Measurements from ENCODE around the gene DDX56. TPM values are rescaled to one million over a fixed set of nuclear protein-coding genes. Genes with fewer than 3 reads are reported as not detected.

Gene DDX56
- total and polyA plus RNA-seq, 2 of the 13 experiments (the other 11 are each of a cell fraction or from before 2014, with no cell fraction given): 82.6 to 120 TPM

- TF ChIP-seq, protein P1, sequence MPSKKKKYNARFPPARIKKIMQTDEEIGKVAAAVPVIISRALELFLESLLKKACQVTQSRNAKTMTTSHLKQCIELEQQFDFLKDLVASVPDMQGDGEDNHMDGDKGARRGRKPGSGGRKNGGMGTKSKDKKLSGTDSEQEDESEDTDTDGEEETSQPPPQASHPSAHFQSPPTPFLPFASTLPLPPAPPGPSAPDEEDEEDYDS (CRISPR knock-in tag; IDR thresholded peaks at IDR 0.05): no peak
- TF ChIP-seq PRDM10 (CRISPR knock-in tag; IDR thresholded peaks at IDR 0.05; ENCODE audit: low read depth) (no peak), TCF7L2 (IDR thresholded peaks at IDR 0.05; ENCODE audit: low read depth, low read length) (no peak), HBP1 (CRISPR knock-in tag; IDR thresholded peaks at IDR 0.05; ENCODE audit: low read depth) (no peak), MIER3 (CRISPR knock-in tag; IDR thresholded peaks at IDR 0.05; ENCODE audit: borderline replicate concordance) (no peak), MXD1 (CRISPR knock-in tag; IDR thresholded peaks at IDR 0.05) (no peak), RXRB (CRISPR knock-in tag; IDR thresholded peaks at IDR 0.05; ENCODE audit: borderline replicate concordance) (peak; percentile 77), ZNF337 (CRISPR knock-in tag; IDR thresholded peaks at IDR 0.05; ENCODE audit: borderline replicate concordance, low read depth) (no peak), ZNF138 (CRISPR knock-in tag; IDR thresholded peaks at IDR 0.05; ENCODE audit: low read depth) (0 out of 2 replicates have a peak, but pooled peaks have one; percentile 44), RARA (CRISPR knock-in tag; IDR thresholded peaks at IDR 0.05) (no peak), TOPORS (CRISPR knock-in tag; IDR thresholded peaks at IDR 0.05) (no peak), PTBP1 (IDR thresholded peaks at IDR 0.05; ENCODE audit: low read depth, low read length, poor library complexity, severe bottlenecking) (no peak)
- TF ChIP-seq, protein P2, sequence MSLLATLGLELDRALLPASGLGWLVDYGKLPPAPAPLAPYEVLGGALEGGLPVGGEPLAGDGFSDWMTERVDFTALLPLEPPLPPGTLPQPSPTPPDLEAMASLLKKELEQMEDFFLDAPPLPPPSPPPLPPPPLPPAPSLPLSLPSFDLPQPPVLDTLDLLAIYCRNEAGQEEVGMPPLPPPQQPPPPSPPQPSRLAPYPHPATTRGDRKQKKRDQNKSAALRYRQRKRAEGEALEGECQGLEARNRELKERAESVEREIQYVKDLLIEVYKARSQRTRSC (CRISPR knock-in tag; IDR thresholded peaks at IDR 0.05; ENCODE audit: low read depth): no peak
- TF ChIP-seq, protein P3, sequence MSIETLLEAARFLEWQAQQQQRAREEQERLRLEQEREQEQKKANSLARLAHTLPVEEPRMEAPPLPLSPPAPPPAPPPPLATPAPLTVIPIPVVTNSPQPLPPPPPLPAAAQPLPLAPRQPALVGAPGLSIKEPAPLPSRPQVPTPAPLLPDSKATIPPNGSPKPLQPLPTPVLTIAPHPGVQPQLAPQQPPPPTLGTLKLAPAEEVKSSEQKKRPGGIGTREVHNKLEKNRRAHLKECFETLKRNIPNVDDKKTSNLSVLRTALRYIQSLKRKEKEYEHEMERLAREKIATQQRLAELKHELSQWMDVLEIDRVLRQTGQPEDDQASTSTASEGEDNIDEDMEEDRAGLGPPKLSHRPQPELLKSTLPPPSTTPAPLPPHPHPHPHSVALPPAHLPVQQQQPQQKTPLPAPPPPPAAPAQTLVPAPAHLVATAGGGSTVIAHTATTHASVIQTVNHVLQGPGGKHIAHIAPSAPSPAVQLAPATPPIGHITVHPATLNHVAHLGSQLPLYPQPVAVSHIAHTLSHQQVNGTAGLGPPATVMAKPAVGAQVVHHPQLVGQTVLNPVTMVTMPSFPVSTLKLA (IDR thresholded peaks at IDR 0.05): no peak
- TF ChIP-seq, protein P4, sequence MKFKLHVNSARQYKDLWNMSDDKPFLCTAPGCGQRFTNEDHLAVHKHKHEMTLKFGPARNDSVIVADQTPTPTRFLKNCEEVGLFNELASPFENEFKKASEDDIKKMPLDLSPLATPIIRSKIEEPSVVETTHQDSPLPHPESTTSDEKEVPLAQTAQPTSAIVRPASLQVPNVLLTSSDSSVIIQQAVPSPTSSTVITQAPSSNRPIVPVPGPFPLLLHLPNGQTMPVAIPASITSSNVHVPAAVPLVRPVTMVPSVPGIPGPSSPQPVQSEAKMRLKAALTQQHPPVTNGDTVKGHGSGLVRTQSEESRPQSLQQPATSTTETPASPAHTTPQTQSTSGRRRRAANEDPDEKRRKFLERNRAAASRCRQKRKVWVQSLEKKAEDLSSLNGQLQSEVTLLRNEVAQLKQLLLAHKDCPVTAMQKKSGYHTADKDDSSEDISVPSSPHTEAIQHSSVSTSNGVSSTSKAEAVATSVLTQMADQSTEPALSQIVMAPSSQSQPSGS (CRISPR knock-in tag; IDR thresholded peaks at IDR 0.05): no peak
- TF ChIP-seq, protein P5, sequence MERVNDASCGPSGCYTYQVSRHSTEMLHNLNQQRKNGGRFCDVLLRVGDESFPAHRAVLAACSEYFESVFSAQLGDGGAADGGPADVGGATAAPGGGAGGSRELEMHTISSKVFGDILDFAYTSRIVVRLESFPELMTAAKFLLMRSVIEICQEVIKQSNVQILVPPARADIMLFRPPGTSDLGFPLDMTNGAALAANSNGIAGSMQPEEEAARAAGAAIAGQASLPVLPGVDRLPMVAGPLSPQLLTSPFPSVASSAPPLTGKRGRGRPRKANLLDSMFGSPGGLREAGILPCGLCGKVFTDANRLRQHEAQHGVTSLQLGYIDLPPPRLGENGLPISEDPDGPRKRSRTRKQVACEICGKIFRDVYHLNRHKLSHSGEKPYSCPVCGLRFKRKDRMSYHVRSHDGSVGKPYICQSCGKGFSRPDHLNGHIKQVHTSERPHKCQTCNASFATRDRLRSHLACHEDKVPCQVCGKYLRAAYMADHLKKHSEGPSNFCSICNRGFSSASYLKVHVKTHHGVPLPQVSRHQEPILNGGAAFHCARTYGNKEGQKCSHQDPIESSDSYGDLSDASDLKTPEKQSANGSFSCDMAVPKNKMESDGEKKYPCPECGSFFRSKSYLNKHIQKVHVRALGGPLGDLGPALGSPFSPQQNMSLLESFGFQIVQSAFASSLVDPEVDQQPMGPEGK (CRISPR knock-in tag; IDR thresholded peaks at IDR 0.05): peak; percentile 86
Measured at GRCh38 chr7:44541876-44542610, 31.7 kb downstream of the DDX56 start (continued).

All from HepG2 (cell line).